BJ (cell line): ENCODE measurements around the gene IFIT3. TPM values are rescaled to one million over a fixed set of nuclear protein-coding genes. Genes with fewer than 3 reads are reported as not detected.
"Not testable (repeated sequence)": the region's sequence is repeated elsewhere in the genome, so short reads cannot be mapped to it uniquely, and the experiment has no call there.

ENCODE experiments used
- CTCF ChIA-PET: fragments of 350-600 bp; formaldehyde crosslinking; extraction: SDS; loops from one replicate; lab custom pipeline; 2021; ENCODE audit warnings: antibody characterized with exemption, inconsistent platforms; lab: Yijun Ruan, JAX
- POLR2A ChIA-PET: fragments of 300-600 bp; sonication (Branson Sonifier 250); formaldehyde crosslinking; extraction: SDS; loops from one replicate; lab custom pipeline; 2021; ENCODE audit warnings: antibody characterized with exemption; lab: Charles Lee
- DNase-seq: peaks from one replicate; pipeline ENCODE4 v3.0.0-alpha.2; 2011; ENCODE audit warnings: low read depth
- H3K27me3 ChIP-seq: 2 replicates; pipeline ENCODE4 v1.6.0; 2011; ENCODE audit warnings: low read length; ENCODE audit not compliant: control insufficient read depth, insufficient read depth
- H3K36me3 ChIP-seq: 2 replicates; pipeline ENCODE4 v1.5.1; 2011; ENCODE audit warnings: low read length; ENCODE audit not compliant: control insufficient read depth, insufficient read depth
- H3K4me3 ChIP-seq: 2 replicates; pipeline ENCODE4 v1.5.1; 2011; ENCODE audit warnings: low read depth, mild to moderate bottlenecking, control low read depth, low read length
- polyA plus RNA-seq: library from polyadenylated mRNA; depleted of rRNA; stranded (reverse); fragments of >200 nt; gene quantifications from 2 replicates; pipeline ENCODE4 v1.2.3, GENCODE V29; 2011
- TF ChIP-seq, protein P1 (sequence below): IDR thresholded peaks from 2 replicates; pipeline ENCODE4 v1.5.1; 2011; ENCODE audit warnings: low read depth, mild to moderate bottlenecking, control low read depth, inconsistent platforms, low read length, moderate library complexity; ENCODE audit not compliant: insufficient read depth

IFIT3 gene
- polyA plus RNA-seq, 1 experiment, result 18.7 TPM

DNA sequence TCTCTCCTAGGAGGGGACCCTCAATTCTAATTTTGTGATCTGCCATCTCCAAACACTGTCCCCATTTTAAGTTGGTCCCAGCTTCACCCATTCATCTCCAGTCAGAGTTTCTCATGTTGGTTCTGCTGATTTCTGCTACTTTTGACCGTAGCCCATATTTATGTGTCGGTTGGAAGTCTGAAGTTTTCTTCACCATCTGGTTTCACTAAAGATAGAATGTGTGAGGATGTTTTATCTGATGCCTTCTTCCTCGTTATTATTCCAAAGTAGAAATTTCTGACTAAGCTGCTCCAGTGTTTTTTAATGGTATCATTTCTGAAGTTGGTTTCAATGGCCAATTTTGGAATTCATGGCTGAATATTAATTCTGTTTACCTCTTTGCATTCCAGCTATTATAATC, 47.3 kb upstream of the IFIT3 start:
- no peaks in the 10 kb centered on the region for H3K36me3 ChIP-seq
- POLR2A ChIA-PET, result interaction anchor here (0.6 kb wide), 1 partner anchor 246 kb away, joined by 7 read pairs; no protein-coding TSS in a partner anchor
- CTCF ChIA-PET, result interaction anchor here (1.2 to 1.8 kb wide), 2 partner anchors 17 to 75 kb away, joined by 3 to 4 read pairs; no protein-coding TSS in a partner anchor
- H3K4me3 ChIP-seq, result no peak overlapping the region
- DNase-seq, result no peak
- TF ChIP-seq, protein P1, sequence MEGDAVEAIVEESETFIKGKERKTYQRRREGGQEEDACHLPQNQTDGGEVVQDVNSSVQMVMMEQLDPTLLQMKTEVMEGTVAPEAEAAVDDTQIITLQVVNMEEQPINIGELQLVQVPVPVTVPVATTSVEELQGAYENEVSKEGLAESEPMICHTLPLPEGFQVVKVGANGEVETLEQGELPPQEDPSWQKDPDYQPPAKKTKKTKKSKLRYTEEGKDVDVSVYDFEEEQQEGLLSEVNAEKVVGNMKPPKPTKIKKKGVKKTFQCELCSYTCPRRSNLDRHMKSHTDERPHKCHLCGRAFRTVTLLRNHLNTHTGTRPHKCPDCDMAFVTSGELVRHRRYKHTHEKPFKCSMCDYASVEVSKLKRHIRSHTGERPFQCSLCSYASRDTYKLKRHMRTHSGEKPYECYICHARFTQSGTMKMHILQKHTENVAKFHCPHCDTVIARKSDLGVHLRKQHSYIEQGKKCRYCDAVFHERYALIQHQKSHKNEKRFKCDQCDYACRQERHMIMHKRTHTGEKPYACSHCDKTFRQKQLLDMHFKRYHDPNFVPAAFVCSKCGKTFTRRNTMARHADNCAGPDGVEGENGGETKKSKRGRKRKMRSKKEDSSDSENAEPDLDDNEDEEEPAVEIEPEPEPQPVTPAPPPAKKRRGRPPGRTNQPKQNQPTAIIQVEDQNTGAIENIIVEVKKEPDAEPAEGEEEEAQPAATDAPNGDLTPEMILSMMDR, result no peak
- no peaks in the 10 kb centered on the region for H3K27me3 ChIP-seq

DNA sequence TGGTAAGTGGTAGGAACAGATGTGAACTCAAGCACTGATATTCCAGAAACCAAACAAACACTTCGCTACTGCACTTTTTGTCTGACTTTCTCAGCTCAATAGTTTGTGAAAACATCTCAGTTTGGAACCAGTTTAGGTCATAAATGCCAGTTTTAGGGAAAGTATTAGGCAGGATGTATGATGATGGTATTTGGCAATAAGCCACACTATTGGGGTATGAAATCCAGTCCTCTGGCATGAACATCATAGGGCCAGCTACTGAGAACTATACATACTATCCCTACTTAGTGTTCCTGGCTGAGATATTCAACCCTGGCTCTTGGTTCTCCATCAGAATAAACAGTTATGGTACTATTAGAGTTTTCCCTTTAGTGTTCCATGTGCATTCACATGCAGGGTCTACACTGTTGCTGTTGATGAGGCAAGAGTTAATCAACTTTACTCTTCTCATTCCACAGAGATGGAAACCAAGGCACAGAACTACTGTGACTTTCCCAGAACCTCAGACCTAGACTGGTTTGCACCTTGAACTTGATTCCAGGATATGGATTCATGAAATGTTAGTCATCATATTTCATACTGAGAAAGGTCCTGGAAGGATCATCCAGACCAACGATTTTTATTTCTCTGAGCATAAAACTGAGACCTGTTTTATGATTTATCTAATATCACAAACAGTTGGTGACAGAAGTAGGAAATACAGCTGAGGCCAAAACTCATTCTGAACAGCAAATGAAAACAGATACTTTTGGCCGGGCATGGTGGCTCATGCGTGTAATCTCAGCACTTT, 46.0 kb upstream of the IFIT3 start:
- TF ChIP-seq, protein P1, result no peak
- Histone ChIP-seq H3K27me3 (no peaks in the 10 kb centered on the region), H3K4me3 (no peak overlapping the region), H3K36me3 (no peaks in the 10 kb centered on the region)
- ChIA-PET CTCF (interaction anchor here (1.5 kb wide), 1 partner anchor 88 kb away, joined by 5 read pairs; no protein-coding TSS in a partner anchor), POLR2A (no interaction called here)
- no peak for DNase-seq

DNA sequence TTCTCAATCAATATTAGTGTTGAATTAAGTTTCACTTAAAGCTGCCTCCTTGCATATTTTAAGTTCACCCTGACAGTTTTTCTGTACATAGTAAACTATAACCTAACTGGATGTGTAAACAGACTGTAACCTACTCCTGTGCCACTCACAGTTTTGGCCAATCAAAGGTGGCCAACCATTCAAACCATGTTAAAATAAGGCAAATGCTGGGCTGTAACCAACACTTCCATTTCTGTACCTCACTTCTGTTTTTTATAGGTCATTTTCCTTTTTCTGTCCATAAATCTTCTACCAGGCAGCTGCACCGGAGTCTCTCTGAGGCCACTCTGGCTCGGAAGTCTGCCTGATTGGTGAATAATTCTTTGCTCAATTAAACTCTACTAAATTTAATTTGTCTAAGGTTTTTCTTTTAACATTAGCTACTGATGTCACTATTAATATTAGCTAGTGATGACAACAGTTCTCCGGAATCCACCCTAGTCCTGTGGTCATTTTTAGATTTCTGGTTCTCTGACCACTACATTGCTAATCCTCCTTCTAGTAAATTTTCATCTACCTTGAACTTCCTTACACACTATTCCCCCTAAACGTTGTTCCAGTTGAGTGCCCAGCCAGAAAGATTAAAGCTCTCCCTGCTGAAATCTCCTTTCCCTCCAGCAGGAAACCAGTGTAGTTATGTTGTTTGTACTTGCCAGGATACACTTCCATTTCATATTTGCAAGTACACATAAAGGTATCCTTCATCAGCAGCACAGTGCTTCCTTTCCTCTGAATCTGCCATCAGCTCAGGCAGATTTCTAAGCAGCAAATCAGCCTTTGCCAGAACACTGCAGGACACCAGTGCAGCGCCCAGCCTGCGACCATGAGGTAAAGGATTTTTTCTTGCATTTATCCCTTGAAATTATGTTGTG, 44.5 kb upstream of the IFIT3 start:
- TF ChIP-seq, protein P1, result no peak
- peak overlapping the region; percentile 13; the same call in 1 of the 2 replicates for H3K4me3 ChIP-seq
- DNase-seq, result no peak
- ChIA-PET POLR2A (interaction anchor here (1.6 kb wide), 1 partner anchor 21 kb away, joined by 4 read pairs; no protein-coding TSS in a partner anchor), CTCF (interaction anchor here (0.8 to 1.4 kb wide), 6 partner anchors 10 to 86 kb away, joined by 3 to 6 read pairs (median 4); no protein-coding TSS in a partner anchor)
- H3K36me3 ChIP-seq, result no peaks in the 10 kb centered on the region
- H3K27me3 ChIP-seq, result no peaks in the 10 kb centered on the region

DNA sequence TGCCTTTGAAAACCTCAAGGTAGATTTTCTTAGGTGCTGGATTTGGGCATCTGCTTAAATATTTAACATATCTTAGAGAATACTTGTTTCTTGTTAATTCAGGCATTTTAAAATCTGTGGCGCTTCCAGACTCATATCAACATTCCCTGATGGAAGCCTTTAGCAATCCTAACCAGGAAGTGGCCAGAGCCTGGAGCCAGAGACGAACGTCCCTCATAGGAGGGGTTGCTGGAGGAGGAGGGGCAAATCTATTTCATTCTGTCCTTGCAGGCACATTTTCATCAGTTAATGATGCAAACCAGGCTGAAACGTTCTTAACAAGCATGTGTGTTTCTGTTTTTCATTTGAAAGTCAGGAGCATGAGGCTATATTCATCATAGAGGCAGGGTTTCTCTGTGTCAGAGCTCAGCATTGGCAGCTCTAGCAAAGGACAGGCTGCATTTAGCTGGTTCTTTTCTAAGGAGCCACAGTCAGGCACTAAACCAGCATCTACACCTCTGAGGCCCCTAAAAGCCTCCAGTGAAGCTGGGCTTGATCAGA, 43.8 kb upstream of the IFIT3 start:
- no peaks in the 10 kb centered on the region for H3K27me3 ChIP-seq
- CTCF ChIA-PET, result interaction anchor here (1.0 to 1.4 kb wide), 5 partner anchors 11 to 85 kb away, joined by 3 to 6 read pairs (median 4); no protein-coding TSS in a partner anchor
- no peaks in the 10 kb centered on the region for H3K36me3 ChIP-seq
- TF ChIP-seq, protein P1, result no peak
- POLR2A ChIA-PET, result interaction anchor here (0.7 to 1.6 kb wide), 2 partner anchors 22 to 1646 kb away, joined by 3 to 4 read pairs; no protein-coding TSS in a partner anchor
- DNase-seq, result peak; percentile 92
- H3K4me3 ChIP-seq, result 0 out of 2 replicates have a peak overlapping the region, but pooled peaks have one; percentile 13

DNA sequence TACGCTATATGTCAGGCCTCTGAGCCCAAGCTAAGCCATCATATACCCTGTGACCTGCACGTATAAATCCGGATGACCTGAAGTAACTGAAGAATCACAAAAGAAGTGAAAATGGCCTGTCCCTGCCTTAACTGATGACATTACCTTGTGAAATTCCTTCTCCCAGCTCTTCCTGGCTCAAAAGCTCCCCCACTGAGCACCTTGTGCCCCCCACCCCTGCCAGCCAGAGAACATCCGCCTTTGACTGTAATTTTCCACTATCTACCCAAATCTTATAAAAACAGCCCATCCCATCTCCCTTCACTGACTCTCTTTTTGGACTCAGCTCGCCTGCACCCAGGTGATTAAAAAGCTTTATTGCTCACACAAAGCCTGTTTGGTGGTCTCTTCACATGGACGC, 43.1 kb upstream of the IFIT3 start:
- POLR2A ChIA-PET, result interaction anchor here (0.6 to 1.6 kb wide), 2 partner anchors 18 to 23 kb away, joined by 4 to 5 read pairs; no protein-coding TSS in a partner anchor
- not testable (repeated sequence) for H3K4me3 ChIP-seq

DNA sequence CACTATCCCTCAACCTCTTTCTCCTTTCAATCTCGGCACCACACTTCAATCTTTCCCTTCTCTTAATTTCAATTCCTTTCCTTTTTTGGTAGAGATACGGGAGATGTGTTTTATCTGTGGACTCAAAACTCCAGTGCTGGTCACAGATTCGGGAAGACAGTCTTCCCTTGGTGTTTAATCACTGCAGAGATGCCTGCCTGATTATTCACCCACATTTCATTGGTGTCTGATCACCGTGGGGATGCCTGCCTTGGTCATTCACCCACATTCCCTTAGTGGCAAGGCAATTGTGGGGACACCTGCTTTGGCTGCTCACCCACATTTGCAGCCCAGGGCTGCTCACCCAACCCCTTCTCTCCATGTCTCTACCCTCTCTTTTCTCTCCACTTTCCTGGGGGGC, 42.5 kb upstream of the IFIT3 start:
- POLR2A ChIA-PET, result interaction anchor here (0.6 kb wide), 1 partner anchor 17 kb away, joined by 5 read pairs; no protein-coding TSS in a partner anchor
- DNase-seq, H3K36me3 ChIP-seq, H3K4me3 ChIP-seq, CTCF ChIA-PET, H3K27me3 ChIP-seq: not testable (repeated sequence)

More for the DNA sequence above, 43.1 kb upstream of the IFIT3 start:
- CTCF ChIA-PET, result interaction anchor here (1.0 to 1.4 kb wide), 2 partner anchors 22 to 84 kb away, joined by 4 to 6 read pairs; no protein-coding TSS in a partner anchor
- H3K27me3 ChIP-seq, DNase-seq, H3K36me3 ChIP-seq: not testable (repeated sequence)
